ENCODE data around the gene GARIN5B.

The GARIN5B gene

GRCh38 chr19:55346725-55347441 lies 16.2 kb downstream of the GARIN5B start:
- no peak for DNase-seq

GRCh38 chr19:55345818-55346724 lies 17.0 kb downstream of the GARIN5B start:
- no peak for DNase-seq

- DNase-seq = no peak
These were observed 17.8 kb downstream of the GARIN5B start for GRCh38 chr19:55345101-55345817.

GRCh38 chr19:55344444-55344843 lies 18.6 kb downstream of the GARIN5B start:
- DNase-seq = no peak

- DNase-seq = no peak
These were observed 21.2 kb downstream of the GARIN5B start for GRCh38 chr19:55341595-55342531.

- peak; percentile 84 for DNase-seq
These were observed 21.9 kb downstream of the GARIN5B start for GRCh38 chr19:55341171-55341588.

- peak; percentile 15 for DNase-seq
These were observed 22.3 kb downstream of the GARIN5B start for GRCh38 chr19:55340784-55341147.

GRCh38 chr19:55339889-55340783 lies 22.9 kb downstream of the GARIN5B start:
- DNase-seq = peak; percentile 25

- peak; percentile 100 for DNase-seq
These were observed 23.8 kb downstream of the GARIN5B start, which contains the start of gene KMT5C for GRCh38 chr19:55339105-55339888. Gene KMT5C, plus strand, starts transcription at chr19:55339876. Its CDS starts 2,061 bp downstream, at chr19:55341937.

- DNase-seq = no peak
These were observed 27.0 kb downstream of the GARIN5B start for GRCh38 chr19:55336101-55336500.

- no peak for DNase-seq
These were observed 29.2 kb downstream of the GARIN5B start for GRCh38 chr19:55333870-55334269.

GRCh38 chr19:55329791-55330190 lies 33.3 kb downstream of the GARIN5B start:
- peak; percentile 42 for DNase-seq

- peak; percentile 55 for DNase-seq
These were observed 34.2 kb downstream of the GARIN5B start for GRCh38 chr19:55328774-55329318.

- DNase-seq = peak; percentile 86
These were observed 37.9 kb downstream of the GARIN5B start, which contains the start of gene TMEM150B for GRCh38 chr19:55325172-55325571. Gene TMEM150B, minus strand, starts transcription at chr19:55325341. Its CDS starts 4,305 bp downstream, at chr19:55321036.

GRCh38 chr19:55324662-55325061 lies 38.4 kb downstream of the GARIN5B start:
- peak; percentile 43 for DNase-seq

- DNase-seq = no peak
These were observed 40.7 kb downstream of the GARIN5B start for GRCh38 chr19:55322204-55322885.

- peak; percentile 71 for DNase-seq
These were observed 41.5 kb downstream of the GARIN5B start for GRCh38 chr19:55321466-55322137.

- DNase-seq = no peak
These were observed 42.1 kb downstream of the GARIN5B start for GRCh38 chr19:55320844-55321419.
